K562 (cell line): ENCODE data around the gene NDUFS6. TPM values are rescaled to one million over a fixed set of nuclear protein-coding genes. Genes with fewer than 3 reads are reported as not detected.

Experiments used
- AFF4 ChIP-seq: sonication (generic); formaldehyde crosslinking; IDR thresholded peaks from 2 replicates; pipeline ENCODE4 v1.8.0; 2023; ENCODE audit warnings: mild to moderate bottlenecking, missing genetic modification reagents
- CCNT2 ChIP-seq: IDR thresholded peaks from 2 replicates; pipeline ENCODE4 v1.6.1; 2011; ENCODE audit warnings: borderline replicate concordance, low read depth, mild to moderate bottlenecking, moderate library complexity, mixed read lengths, low read length; ENCODE audit not compliant: insufficient read length; ENCODE audit errors: extremely low read depth
- CREBBP ChIP-seq: IDR thresholded peaks from one replicate; pipeline ENCODE4 v1.6.1; 2012; ENCODE audit warnings: low read depth, mild to moderate bottlenecking, control low read depth, inconsistent platforms, low read length
- NR1H2 ChIP-seq: sonication (generic); formaldehyde crosslinking; IDR thresholded peaks from 2 replicates; pipeline ENCODE4 v1.4.0; 2020; ENCODE audit warnings: mild to moderate bottlenecking, missing genetic modification reagents
- ZBTB34 ChIP-seq: fragments of 250-450 bp; sonication (Bioruptor Pico); IDR thresholded peaks from 2 replicates; pipeline ENCODE4 v1.8.0; 2021; ENCODE audit warnings: mild to moderate bottlenecking, moderate library complexity
- ZNF280A ChIP-seq: fragments of 450-650 bp; IDR thresholded peaks from 2 replicates; pipeline ENCODE4 v1.6.1; 2018; ENCODE audit warnings: mild to moderate bottlenecking, low read depth; ENCODE audit not compliant: partially characterized antibody
- ZNF318 ChIP-seq, 2 experiments: fragments of 450-650 bp; IDR thresholded peaks; 2 replicates each; pipeline ENCODE4 v1.6.1; 2016; ENCODE audit warnings: mild to moderate bottlenecking in 2 of 2, borderline replicate concordance in 1 of 2, low read depth in 1 of 2, moderate library complexity in 1 of 2
- ZNF324 ChIP-seq: fragments of 250-450 bp; sonication (Bioruptor Pico); IDR thresholded peaks from 2 replicates; pipeline ENCODE4 v1.4.0; 2020; ENCODE audit warnings: mild to moderate bottlenecking
- ZNF384 ChIP-seq: IDR thresholded peaks from 2 replicates; pipeline ENCODE4 v1.6.1; 2012; ENCODE audit warnings: low read depth, low read length, improper control_type of control experiment
- polyA plus RNA-seq, 8 experiments: library from polyadenylated mRNA; depleted of rRNA in 4 of 8; stranded (reverse) in 5 of 8; unstranded in 3 of 8; fragments of >200 nt; fragmentation: Nextera tagmentation in 2 of 8; fragmentation: Illumina TruSeq in 1 of 8; extraction: Ambion mirVana in 2 of 8; extraction: Trizol in 1 of 8; gene quantifications; 2 replicates each; pipeline versions ENCODE4 v1.2.1 to v1.2.3, GENCODE V29; 2011 to 2014; ENCODE audit warnings: inconsistent platforms in 1 of 8, missing spikeins in 1 of 8
- total RNA-seq, 7 experiments: library from RNA; depleted of rRNA in 6 of 7; stranded (reverse); fragments of >200 nt in 6 of 7; fragmentation: Illumina TruSeq in 2 of 7; extraction: Trizol in 2 of 7; gene quantifications; 2 replicates each; pipeline versions ENCODE4 v1.2.1 to v1.2.3, GENCODE V29; 2011 to 2021; ENCODE audit warnings: low replicate concordance in 1 of 7

Gene NDUFS6
- total and polyA plus RNA-seq, 9 of the 15 experiments (the other 6 are each of a cell fraction or from before 2014, with no cell fraction given): 36.1 to 291 (median 77.0) TPM

GRCh38 chr5:1800472-1801221 lies 560 bp upstream of the NDUFS6 start (continued):
- TF ChIP-seq ZBTB34 (CRISPR knock-in tag) (no peak), ZNF384 (no peak), NR1H2 (CRISPR knock-in tag) (no peak), ZNF324 (CRISPR knock-in tag) (no peak), AFF4 (no peak), ZNF318 (IDR thresholded peaks at IDR 0.05; ENCODE audit: borderline replicate concordance in 1 of 2, low read depth in 1 of 2) (no peak), ZNF280A (no peak), CCNT2 (no peak), CREBBP (no peak)
